NCI-H2029 treated with DMSO at 0.1 percent for 48 hours (cell line): ENCODE data around the gene PAEP.

Experiments
- DNase-seq: peaks from one replicate; lab custom pipeline; 2025; lab: John Stamatoyannopoulos, UW

Gene PAEP

DNA sequence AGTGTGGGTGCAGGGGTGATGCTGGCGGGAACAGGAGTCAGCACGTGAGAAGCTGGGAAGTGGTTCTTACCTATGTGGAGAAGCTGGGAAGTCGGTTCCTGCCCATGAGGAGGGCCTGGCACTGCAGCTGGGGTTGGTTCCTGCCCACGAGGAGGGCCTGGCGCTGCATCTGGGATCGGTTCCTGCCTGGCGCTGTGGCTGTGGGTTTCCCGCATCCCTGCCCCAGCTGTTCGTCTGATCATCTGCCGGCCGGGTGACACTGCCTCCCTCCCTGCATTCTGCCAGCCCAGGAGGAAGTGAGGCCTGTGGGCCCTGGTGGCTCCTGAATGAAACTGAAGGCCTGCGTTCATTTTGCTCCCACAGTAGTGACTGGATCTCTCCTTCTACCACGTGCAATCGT, 10.5 kb upstream of the PAEP start:
- DNase-seq, result no peak

DNA sequence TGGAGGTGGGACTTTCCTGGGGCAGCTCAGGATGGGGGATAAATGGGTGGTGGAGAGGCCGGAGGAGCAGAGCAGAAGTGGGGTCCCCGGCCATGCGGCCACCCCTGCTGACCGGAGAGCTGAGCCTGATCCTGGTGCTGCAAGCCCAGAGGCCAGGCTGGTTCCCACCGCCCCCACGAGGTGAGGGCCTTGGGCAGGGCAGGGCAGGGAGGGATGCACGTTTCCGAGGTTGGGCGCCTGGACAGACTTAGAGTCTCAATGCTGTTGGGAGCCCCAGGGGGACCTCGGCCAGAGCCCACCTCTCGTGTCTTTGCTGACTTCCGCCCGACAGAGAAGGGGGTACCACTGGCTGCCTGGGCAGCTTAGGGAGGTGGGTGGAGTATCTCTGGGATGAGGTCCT, 10.1 kb upstream of the PAEP start:
- no peak for DNase-seq

DNA sequence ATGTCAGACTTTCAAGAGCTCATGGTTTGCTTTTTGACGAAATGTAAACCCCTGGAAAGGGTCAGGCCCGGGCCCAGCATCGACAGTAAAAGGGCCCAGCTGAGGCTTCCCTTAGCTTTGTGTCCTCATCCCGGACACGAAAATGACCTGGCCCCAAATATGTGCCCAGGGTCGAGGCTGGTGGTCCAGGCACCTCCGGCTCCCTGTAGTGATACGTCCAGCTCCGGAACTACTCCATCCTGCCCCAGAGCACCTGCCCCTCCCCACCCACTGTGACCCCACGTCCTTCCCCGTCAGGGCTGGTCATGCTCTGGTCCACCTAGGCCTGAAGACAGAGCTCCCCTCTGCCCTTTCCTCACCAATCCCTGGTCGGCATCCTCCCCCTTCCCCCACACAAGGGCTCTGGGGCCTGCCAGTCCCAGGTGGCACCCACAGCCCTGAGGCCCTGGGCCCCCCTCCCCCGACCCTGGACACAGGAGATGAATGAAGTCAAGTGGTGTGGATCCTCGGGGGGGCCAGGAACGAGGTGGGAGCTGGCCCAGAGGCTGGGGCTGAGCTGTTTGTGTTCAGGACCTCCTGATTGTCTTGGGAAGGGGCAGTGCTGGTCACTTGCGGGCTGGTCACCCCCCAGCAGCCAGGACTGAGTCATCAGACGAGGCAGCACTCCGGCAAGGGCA, 9.4 kb upstream of the PAEP start:
- DNase-seq, result no peak

DNA sequence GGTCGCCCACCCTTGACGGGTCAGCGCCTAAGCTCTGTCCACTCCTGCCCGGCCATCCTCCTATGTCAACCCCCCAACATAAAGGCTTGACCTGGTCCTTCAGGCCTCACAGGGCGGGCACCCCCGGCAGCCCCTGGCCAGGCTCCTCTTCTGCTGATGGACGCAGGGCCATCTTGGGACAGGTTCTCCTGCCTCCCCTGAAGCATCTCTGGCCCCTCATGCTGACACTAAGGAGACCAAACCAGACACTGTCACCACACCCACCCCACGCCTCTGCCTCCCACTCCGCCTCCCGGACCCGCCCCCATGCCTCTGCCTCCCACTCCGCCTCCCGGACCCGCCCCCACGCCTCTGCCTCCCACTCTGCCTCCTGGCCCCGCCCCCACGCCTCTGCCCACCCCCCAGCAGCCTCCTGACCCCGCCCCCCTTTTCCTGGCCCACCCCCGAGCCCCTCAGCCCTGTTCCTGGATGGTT, 8.8 kb upstream of the PAEP start:
- DNase-seq, result no peak

DNA sequence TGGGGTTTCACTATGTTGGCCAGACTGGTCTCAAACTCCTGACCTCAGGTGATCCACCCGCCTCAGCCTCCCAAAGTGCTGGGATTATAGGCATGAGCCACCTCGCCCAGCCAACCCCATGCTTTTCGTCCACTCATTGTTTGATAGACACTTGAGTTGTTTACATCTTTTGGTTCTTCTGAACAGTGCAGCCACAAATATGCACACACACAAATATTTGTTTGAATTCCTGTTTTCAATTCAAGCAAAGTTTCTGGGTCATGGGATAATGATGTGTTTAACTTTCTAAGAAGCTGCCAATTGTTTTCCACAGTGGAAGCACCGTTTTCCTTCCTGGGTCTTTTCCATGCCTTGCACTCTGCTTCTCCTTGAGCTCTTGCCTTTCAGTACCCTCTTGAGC, 6.8 kb upstream of the PAEP start:
- no peak for DNase-seq

DNA sequence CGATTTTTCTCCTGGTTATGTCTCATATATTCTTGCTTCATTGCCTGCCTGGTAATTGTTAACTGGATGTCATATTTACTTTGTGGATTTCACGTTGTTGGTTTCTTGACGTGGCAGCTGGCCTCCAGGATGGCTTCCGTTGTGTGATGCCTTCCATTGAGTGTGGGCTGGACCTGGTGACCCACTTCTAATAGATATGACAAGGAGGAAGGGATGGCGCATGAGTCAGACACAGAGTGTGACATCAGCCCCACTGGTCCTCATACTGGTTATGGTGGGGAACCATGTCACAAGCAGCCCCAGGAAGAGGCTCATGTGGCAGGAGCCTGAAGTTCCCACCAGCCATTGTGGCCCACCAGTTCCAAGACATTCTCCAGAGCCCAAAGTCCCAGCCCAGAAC, 6.4 kb upstream of the PAEP start:
- DNase-seq, result no peak

DNA sequence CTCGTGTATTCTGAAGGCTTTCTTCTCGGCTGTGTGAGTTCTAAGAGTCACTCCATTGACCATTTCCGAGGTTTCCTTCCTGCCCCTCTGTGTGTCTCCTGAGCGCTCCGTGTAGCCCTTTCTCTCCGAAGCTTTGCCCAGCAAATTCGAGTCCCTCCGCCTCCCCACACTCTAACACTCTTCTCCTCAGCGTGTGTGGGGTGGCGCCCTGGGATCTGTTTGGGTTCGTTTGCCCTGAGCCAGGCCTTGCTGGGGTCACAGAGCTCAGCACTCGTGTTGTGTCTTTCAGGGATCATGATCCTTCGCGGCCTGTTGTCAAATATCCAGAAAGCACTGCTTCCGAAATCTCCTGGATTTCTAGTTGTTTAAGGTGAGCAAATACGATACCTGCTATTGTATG, 5.6 kb upstream of the PAEP start:
- DNase-seq, result no peak

DNA sequence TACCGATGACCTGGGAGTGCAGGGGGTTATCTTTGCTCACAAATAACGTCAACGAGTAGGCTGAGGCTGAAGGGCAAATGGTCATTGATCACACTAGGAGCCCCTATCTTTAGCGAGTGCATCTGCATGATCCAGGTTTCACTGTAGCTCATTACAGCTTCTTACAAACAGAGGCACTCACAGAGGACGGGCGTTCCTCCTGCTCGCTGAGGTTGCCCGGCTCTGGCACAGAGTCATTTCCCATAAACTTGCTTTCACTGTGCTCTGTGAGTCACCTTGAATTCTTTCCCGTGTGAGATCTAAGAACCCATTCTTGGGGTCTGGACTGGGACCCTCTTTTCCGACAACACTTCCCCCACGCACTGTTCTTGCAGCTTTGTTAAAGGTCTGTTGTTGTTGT, 1.9 kb upstream of the PAEP start:
- DNase-seq, result no peak

DNA sequence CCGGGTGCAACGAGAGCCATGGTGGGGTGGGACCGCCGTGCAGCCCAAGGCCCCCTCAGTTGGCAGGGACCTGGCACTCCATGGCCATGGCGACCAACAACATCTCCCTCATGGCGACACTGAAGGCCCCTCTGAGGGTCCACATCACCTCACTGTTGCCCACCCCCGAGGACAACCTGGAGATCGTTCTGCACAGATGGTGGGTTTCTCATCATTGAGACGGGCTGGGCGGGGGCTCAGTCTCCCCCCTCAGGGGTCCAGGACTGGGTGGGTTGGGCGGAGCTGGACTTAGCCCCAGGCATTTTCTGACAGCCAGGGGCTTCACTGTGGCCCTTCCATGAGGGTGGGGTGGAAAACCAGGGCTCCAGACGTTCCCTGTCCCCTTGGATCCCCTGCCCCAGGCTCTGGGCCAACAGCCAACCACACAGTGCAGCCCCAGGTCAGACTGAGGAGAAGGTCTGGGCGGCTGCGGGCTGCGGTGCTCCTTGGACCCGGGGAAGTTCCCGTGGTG, 734 bp downstream of the PAEP start:
- DNase-seq, result no peak

DNA sequence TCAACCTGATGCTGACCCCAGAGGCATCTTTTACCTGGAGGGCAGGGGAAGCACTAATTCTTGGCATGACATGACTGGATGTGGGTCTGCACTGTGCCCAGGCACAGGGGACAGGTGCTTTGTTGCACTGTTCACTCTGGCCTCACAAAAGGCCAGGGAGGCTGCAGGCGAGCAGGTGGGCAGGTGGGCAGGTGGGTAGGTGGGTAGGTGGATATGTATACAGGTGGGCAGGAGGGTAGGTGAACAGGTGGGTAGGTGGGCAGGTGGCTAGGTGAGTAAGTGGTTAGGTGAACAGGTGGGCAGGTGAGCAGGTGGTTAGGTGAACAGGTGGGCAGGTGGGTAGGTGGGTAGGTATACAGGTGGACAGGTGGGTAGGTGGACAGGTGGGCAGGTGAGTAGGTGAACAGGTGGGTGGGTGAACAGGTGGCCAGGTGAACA, 1.5 kb downstream of the PAEP start:
- DNase-seq, result no peak

DNA sequence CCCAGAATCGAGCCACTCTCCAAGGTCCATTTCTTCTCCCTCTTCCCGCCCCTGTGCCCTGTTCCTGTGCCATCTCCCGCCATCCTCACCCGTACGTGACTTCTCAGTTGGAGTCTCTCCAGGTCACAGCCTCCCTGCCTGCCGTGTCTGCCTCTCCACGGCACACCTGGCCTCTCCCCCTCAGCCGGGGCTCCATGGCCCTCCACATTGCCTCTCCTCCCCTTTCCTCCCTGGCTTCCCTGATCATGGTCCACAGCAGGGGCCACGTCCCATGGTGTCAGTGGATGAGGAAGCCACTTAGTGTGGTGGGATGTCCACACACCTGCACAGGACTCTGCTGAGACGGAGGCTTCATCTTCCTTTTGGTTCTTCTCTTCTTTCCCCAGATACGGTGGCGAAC, 2.3 kb downstream of the PAEP start:
- no peak for DNase-seq

DNA sequence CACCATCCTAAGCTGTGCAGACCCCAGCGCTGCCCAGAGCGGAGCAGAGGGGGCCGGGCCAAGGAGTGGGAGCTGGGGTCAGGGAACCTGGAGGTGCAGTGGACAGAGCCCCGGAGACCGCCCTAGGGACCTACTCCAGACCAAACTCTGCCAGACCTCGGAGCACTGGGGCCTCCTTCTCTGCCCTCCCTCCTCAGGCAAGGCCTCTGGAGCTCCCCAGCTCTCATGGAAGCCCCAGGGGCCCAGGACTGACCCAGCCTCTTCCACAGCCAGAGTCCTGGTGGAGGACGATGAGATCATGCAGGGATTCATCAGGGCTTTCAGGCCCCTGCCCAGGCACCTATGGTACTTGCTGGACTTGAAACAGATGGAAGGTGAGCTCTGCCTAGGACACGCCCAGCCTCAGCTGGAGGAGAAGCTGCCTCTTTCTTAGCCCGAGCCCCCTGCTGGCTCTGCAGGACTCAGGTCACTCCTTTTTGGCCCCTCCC, 3.6 kb downstream of the PAEP start:
- no peak for DNase-seq

DNA sequence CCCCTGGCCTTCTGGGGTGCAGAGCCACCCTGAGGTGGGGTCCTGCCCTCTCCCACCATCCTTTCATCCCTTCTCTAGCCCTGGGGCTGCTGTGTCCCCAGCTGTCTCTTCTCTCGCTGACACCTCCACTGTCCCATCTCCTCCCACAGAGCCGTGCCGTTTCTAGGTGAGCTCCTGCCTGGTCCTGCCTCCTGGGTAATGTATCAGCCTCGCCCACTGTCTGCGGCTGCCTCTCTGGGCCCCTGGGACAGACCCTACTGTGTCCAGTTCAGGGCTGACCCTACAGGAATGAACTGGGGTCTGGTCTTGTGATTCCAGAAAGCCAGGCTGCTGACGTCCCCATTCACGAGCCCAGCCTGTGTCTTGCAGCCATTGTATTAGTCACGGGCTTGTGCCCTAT, 4.1 kb downstream of the PAEP start:
- no peak for DNase-seq

DNA sequence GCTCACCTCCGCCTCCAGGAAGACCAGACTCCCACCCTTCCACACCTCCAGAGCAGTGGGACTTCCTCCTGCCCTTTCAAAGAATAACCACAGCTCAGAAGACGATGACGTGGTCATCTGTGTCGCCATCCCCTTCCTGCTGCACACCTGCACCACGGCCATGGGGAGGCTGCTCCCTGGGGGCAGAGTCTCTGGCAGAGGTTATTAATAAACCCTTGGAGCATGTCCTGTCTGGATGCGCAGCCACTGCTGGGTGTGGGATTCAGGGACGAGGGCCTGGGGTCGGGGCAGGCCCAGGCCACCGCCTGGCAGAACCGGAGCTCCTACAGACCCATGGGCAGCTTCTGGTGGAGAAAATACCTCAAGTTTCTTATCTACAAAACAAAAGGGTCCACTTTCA, 5.0 kb downstream of the PAEP start:
- DNase-seq, result no peak

DNA sequence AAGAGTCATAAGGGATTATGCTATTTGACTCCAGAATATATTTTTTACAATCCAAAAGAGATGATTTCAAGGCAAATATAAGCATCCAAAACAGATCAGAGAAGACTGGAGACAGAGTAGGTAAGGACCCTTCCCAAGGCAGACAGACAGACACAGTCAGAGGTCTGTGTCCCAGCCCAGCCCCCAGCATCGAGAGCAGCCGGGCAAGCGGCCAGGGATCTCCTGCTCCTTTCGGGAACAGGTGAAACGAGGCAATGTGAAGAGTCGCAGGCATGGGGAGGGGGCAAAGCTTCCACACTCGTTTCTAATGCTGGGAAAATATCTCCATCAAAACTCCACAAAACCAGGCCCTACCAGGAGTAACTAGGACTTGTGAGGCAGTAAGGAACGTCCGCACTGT, 5.8 kb downstream of the PAEP start:
- peak; percentile 3 for DNase-seq

DNA sequence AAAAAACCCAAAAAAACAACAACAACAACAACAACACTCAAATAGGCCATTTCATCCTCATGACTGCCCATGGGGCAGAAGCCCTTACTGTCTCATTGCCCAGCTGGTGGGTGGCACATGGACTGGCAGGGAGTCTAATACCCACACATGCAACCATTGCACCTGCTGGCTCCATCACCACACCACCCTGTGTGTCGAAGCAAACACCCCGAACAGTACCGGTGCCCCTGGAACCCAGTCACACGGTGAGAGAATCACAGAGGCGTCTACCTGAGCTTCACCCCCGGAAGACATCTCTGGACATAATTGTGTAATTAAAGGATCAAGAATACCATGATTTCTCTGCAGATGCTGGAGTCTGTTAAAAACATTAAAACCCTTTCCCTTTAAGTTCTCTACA, 6.5 kb downstream of the PAEP start:
- no peak for DNase-seq

DNA sequence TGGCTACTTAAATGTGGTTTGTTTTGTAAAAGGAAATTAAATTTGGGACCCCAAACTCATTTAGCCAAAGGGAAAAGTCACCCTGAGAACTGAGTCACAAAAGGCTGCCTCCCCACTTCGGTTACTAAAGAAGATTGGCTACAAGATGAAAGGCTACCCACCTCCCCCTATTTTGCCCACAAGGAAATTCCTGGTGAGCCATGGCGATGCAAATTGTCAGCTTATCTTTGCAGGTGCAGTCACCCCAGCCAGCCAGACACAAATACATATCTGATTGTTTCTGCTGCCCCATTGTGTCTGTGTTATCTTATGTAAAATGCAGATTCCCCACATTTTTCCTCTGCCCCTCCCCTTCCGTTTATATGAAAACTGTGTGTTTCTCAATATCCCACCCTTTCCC, 8.9 kb downstream of the PAEP start:
- no peak for DNase-seq

DNA sequence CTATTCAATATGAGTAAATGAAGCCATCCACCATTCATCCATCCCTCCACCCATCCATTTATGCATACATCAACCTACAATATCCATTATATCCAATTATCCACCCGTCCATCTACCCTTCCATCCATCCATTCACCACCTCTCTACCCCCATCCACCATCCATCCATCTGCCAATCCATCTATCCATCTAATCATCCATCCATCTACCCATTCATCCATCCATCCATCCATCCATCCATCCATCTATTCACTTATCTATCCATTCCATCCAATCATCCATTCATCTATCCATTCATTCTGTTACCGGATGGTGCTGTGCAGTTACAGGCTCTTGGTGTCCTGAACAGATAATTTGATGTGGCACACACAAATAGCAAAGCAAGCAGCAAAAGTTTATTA, 10.7 kb downstream of the PAEP start:
- no peak for DNase-seq

DNA sequence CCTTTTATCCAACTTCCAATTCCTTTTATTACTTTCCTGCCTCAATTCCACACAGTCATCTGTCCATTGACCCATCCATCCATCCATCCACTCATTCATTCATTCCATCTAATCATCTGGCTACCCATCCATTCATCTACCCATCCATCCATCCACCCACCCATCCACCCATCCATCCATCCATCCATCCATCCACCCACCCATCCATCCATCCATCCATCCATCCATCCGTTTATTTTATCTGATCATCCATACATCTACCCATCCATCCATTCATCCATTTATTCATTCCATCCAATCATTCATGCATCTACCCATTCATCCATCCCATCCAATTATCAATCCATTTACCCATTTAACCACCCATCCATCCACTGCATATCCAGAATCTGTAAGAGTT, 11.6 kb downstream of the PAEP start:
- no peak for DNase-seq

DNA sequence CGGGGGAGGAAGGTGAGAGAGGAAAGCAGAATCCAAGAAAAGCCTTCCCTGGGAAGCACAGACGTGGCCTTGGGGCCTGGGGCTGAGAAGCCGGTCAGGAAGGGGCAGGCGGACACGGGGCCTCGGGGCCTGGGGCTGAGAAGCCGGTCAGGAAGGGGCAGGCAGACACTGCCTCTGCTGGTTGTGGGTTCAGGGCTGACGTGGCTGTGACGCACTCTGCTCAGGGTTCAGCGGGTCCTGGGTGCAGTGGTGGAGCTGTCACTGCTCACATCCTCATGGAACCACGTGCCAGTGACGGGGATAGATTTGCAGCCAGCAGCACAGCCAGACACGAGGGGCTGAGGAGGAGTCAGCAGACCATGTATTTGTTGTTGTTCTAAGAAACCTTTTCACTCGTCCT, 12.8 kb downstream of the PAEP start:
- no peak for DNase-seq

DNA sequence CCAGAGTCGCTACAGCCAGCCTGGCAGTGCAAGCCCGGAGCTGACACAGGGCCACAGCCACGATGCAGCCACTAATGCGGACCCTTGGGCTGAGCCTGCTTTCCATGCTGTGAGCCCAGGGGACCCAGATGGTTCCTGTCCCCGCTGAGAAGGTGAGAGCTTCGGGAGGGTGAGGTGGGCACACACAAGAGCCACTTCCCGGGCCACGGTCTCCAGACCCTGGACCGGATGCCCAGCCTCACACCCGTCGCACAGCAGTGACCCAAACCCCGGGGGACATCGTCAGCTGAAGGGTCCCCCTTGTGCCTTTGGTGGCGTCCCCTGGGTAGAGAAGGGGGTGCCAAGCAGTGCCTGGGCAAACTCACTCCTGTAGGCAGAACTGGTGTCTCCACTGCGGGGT, 13.4 kb downstream of the PAEP start:
- DNase-seq, result no peak

DNA sequence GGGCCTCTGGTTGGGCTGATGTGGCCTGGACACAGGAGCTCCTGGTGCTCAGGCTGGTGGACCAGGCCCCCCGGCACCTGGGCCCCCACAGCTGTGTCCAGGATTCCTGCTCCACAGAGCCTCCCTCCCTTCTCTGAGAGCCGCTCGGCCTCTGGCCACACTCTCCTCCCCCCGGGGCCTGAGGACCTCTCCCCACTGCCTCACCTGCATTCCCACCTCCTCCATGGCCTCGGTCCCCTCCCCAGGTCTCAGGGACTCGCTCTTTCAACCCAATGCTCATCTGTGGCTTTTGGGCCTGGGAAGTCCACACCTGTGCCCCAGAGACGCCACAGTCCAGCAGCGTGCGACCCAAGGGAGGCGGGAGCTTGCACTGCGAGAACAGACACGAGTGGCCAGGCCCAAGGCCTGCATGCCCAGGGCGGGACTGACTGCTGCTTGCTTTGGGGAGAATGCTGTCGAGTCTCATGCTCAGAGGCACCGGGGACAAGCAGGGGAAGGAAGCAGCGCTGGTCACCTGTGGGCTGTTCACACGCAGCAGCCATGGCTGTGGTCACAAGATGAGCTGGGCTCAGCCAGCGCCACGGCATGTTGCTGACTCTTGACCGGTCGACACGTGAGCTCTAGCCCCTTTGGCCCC, 14.6 kb downstream of the PAEP start:
- no peak for DNase-seq

DNA sequence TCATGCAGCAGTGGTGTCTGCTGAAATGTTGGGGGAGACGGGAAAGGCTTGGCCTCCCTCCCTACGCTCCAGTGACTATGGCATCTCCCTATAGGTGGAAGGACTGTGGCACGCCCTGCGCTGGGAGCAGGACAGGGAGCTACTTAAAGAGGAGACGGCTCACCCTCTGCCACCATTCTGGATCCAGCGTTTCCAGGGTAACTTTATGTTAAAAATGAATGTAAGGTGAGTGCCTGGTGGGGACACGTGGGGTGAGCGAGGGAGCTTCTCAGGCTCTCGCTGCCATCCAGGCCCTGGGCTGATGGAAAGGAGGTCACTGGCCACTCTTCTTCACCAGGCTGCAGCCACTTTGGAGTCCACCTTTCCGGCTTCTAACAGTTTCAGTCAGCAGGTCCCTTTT, 15.7 kb downstream of the PAEP start:
- no peak for DNase-seq

DNA sequence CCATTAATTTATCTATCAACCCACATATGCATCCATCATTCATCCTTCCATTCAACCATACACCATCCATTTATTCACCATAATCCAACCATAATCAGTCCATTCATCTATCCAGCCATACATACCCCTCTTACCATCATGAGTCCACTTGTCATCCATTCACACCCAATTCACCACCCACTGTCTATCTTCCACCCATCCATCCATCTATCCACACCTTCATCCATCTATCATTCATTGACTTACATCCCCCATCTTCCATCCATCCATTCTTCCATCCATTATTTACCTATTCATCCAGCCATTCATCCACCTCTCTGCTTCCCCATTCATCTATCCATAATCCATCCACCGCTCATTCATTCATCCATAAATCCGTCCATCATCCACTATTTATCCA, 17.8 kb downstream of the PAEP start:
- no peak for DNase-seq
